K562 (cell line): ENCODE results near the gene CEP192. TPM values are rescaled to one million over a fixed set of nuclear protein-coding genes. Genes with fewer than 3 reads are reported as not detected.

Experiments
- ATF1 ChIP-seq, 2 experiments: fragments of 450-650 bp in 1 of 2; IDR thresholded peaks; 2 replicates each; pipeline ENCODE4 v1.6.1; 2016; ENCODE audit warnings: missing compliant biosample characterization in 1 of 2, missing genetic modification characterization in 1 of 2
- EP400 ChIP-seq: fragments of 450-650 bp; IDR thresholded peaks from 2 replicates; pipeline ENCODE4 v1.6.1; 2017; ENCODE audit warnings: antibody characterized with exemption, mild to moderate bottlenecking, moderate library complexity
- ZNF318 ChIP-seq, 2 experiments: fragments of 450-650 bp; IDR thresholded peaks; 2 replicates each; pipeline ENCODE4 v1.6.1; 2016; ENCODE audit warnings: mild to moderate bottlenecking in 2 of 2, borderline replicate concordance in 1 of 2, low read depth in 1 of 2, moderate library complexity in 1 of 2
- polyA plus RNA-seq, 8 experiments: library from polyadenylated mRNA; depleted of rRNA in 4 of 8; stranded (reverse) in 5 of 8; unstranded in 3 of 8; fragments of >200 nt; fragmentation: Nextera tagmentation in 2 of 8; fragmentation: Illumina TruSeq in 1 of 8; extraction: Ambion mirVana in 2 of 8; extraction: Trizol in 1 of 8; gene quantifications; 2 replicates each; pipeline versions ENCODE4 v1.2.1 to v1.2.3, GENCODE V29; 2011 to 2014; ENCODE audit warnings: inconsistent platforms in 1 of 8, missing spikeins in 1 of 8
- total RNA-seq, 7 experiments: library from RNA; depleted of rRNA in 6 of 7; stranded (reverse); fragments of >200 nt in 6 of 7; fragmentation: Illumina TruSeq in 2 of 7; extraction: Trizol in 2 of 7; gene quantifications; 2 replicates each; pipeline versions ENCODE4 v1.2.1 to v1.2.3, GENCODE V29; 2011 to 2021; ENCODE audit warnings: low replicate concordance in 1 of 7

Gene CEP192
- total and polyA plus RNA-seq, 9 of the 15 experiments (the other 6 are each of a cell fraction or from before 2014, with no cell fraction given), result 14.4 to 54.4 (median 35.8) TPM

GRCh38 chr18:12946549-12947284 is 44.4 kb upstream of the CEP192 start (continued):
- no peak for TF ChIP-seq ATF1 (CRISPR knock-in tag; IDR thresholded peaks at IDR 0.05)
- peak; percentile 54 for TF ChIP-seq ATF1 (tag; IDR thresholded peaks at IDR 0.05)
- TF ChIP-seq EP400, result peak; percentile 58; the same call in 1 of the 2 replicates
- 0 out of 4 replicates have a peak, but pooled peaks of 1 of the 2 experiments have one; percentile 25 for TF ChIP-seq ZNF318 (IDR thresholded peaks at IDR 0.05; ENCODE audit: borderline replicate concordance in 1 of 2, low read depth in 1 of 2)
